ENCODE measurements around the gene SPOPL. TPM values are rescaled to one million over a fixed set of nuclear protein-coding genes. Genes with fewer than 3 reads are reported as not detected.
"Not testable (repeated sequence)": the region's sequence is repeated elsewhere in the genome, so short reads cannot be mapped to it uniquely, and the experiment has no call there.

Gene SPOPL
- total RNA-seq, 1 donor from 2014 or later = 9.1 TPM

- no peak overlapping the region for H3K4me3 ChIP-seq (ENCODE audit: low read depth, low read length)
- no peak for TF ChIP-seq CTCF (conservative IDR thresholded peaks at IDR 0.05; ENCODE audit: low read depth, low read length)
- no peak for DNase-seq (ENCODE audit: low read depth)
These were observed 35.8 kb downstream of the SPOPL start for GRCh38 chr2:138537170-138537915.

- H3K4me3 ChIP-seq (ENCODE audit: low read depth, low read length); DNase-seq (ENCODE audit: low read depth): not testable (repeated sequence)
These were observed 42.6 kb downstream of the SPOPL start for GRCh38 chr2:138544206-138544605.

- H3K4me3 ChIP-seq (ENCODE audit: low read depth, low read length) = no peak overlapping the region
These were observed 47.2 kb downstream of the SPOPL start for GRCh38 chr2:138548796-138549195.

GRCh38 chr2:138550172-138550571 is 48.6 kb downstream of the SPOPL start:
- DNase-seq (ENCODE audit: low read depth) = no peak
- H3K4me3 ChIP-seq (ENCODE audit: low read depth, low read length) = no peak overlapping the region
- no peak for TF ChIP-seq CTCF (conservative IDR thresholded peaks at IDR 0.05; ENCODE audit: low read depth, low read length)

More at GRCh38 chr2:138548796-138549195, 47.2 kb downstream of the SPOPL start:
- DNase-seq (ENCODE audit: low read depth) = no peak
- no peak for TF ChIP-seq CTCF (conservative IDR thresholded peaks at IDR 0.05; ENCODE audit: low read depth, low read length)

GRCh38 chr2:138550670-138551287 is 49.2 kb downstream of the SPOPL start:
- DNase-seq (ENCODE audit: low read depth) = no peak
- H3K4me3 ChIP-seq (ENCODE audit: low read depth, low read length) = no peak overlapping the region
- no peak for TF ChIP-seq CTCF (conservative IDR thresholded peaks at IDR 0.05; ENCODE audit: low read depth, low read length)

- no peak for DNase-seq (ENCODE audit: low read depth)
- H3K4me3 ChIP-seq (ENCODE audit: low read depth, low read length) = no peak overlapping the region
- TF ChIP-seq CTCF (conservative IDR thresholded peaks at IDR 0.05; ENCODE audit: low read depth, low read length) = no peak
These were observed 52.6 kb downstream of the SPOPL start for GRCh38 chr2:138554123-138554522.

GRCh38 chr2:138559641-138560040 is 58.1 kb downstream of the SPOPL start:
- no peak for TF ChIP-seq CTCF (conservative IDR thresholded peaks at IDR 0.05; ENCODE audit: low read depth, low read length)
- H3K4me3 ChIP-seq (ENCODE audit: low read depth, low read length) = no peak overlapping the region
- no peak for DNase-seq (ENCODE audit: low read depth)
